ENCODE measurements around the gene RHOT2.

DNA sequence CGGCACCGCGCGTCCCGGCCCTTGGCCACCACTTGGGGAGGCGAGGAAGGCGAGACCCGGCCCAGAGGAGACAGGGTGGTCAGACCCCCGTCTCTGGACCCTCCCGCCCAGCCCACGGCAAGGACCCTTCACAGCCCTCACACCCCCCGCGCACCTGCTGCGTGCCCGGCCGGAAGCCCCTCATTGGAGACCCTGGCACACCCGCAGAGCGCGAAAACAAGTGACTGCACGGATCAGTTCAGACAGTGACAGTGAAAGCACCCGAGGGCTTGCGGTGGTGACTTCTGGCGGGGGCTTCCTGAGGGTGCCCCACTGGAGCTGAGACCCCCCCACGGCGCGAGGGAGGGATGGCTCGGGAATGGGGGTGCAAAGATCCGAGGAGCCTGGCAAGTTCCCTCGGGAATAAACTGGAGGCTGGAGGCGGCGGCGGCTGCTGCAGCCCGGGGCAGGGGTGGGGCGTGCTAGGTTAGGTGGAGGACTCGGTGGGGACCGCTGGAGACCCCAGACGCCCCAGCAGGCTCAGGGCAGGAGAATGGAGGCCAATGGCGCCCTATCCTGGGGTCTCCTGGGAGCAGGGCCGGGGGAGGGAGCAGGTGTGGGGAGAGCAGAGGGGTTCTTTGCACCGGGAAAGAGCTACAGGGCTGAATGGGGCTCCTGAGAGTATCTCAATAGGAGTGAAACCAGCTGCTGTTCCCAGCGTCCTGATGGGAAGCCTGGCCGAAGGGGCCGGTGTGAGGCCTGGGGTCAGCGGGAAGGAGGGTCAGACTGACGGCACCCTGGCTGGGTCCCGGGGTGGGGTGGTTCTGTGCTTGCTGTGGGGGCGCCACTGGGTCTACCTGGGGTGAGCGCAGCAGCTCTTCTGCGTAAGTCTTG is 38.5 kb downstream of the RHOT2 start:
- TF ChIP-seq MYC (IDR thresholded peaks at IDR 0.05; ENCODE audit: low read depth, low read length): no peak
- no peak for TF ChIP-seq POLR2A (IDR thresholded peaks at IDR 0.05; ENCODE audit: extremely low read depth, insufficient read length)
- TF ChIP-seq, protein P1, sequence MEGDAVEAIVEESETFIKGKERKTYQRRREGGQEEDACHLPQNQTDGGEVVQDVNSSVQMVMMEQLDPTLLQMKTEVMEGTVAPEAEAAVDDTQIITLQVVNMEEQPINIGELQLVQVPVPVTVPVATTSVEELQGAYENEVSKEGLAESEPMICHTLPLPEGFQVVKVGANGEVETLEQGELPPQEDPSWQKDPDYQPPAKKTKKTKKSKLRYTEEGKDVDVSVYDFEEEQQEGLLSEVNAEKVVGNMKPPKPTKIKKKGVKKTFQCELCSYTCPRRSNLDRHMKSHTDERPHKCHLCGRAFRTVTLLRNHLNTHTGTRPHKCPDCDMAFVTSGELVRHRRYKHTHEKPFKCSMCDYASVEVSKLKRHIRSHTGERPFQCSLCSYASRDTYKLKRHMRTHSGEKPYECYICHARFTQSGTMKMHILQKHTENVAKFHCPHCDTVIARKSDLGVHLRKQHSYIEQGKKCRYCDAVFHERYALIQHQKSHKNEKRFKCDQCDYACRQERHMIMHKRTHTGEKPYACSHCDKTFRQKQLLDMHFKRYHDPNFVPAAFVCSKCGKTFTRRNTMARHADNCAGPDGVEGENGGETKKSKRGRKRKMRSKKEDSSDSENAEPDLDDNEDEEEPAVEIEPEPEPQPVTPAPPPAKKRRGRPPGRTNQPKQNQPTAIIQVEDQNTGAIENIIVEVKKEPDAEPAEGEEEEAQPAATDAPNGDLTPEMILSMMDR (IDR thresholded peaks at IDR 0.05; ENCODE audit: low read depth, low read length): no peak
- TF ChIP-seq, protein P2, sequence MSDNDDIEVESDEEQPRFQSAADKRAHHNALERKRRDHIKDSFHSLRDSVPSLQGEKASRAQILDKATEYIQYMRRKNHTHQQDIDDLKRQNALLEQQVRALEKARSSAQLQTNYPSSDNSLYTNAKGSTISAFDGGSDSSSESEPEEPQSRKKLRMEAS (IDR thresholded peaks at IDR 0.05; ENCODE audit: low read depth, low read length): no peak

Measured in NB4 (cell line).